HepG2 (cell line): ENCODE results near the gene CUL4A. TPM values are rescaled to one million over a fixed set of nuclear protein-coding genes. Genes with fewer than 3 reads are reported as not detected.
A peak's percentile ranks its signal among the peaks of the same experiment; 100 is the strongest.

Source experiments
- AHR ChIP-seq: IDR thresholded peaks from 2 replicates; pipeline ENCODE4 v1.6.1; 2018; ENCODE audit warnings: missing genetic modification reagents, missing compliant biosample characterization
- ARID2 ChIP-seq: sonication (generic); formaldehyde crosslinking; IDR thresholded peaks from 2 replicates; pipeline ENCODE4 v1.8.1; 2022; ENCODE audit warnings: mild to moderate bottlenecking, missing genetic modification reagents, borderline replicate concordance
- CBX2 ChIP-seq, 2 experiments: fragments of 200-600 bp in 1 of 2; sonication (generic); formaldehyde crosslinking in 1 of 2; IDR thresholded peaks; 2 replicates each; pipeline versions ENCODE4 v1.7.0 to v1.8.1; 2018 to 2022; ENCODE audit warnings: low read depth in 2 of 2, low read length in 1 of 2, mild to moderate bottlenecking in 1 of 2, missing genetic modification reagents in 1 of 2
- CCDC6 ChIP-seq: sonication (generic); formaldehyde crosslinking; IDR thresholded peaks from 2 replicates; pipeline ENCODE4 v1.8.1; 2022; ENCODE audit warnings: mild to moderate bottlenecking, missing genetic modification reagents, moderate library complexity
- CHCHD3 ChIP-seq: sonication (generic); formaldehyde crosslinking; IDR thresholded peaks from 2 replicates; pipeline ENCODE4 v1.8.0; 2022; ENCODE audit warnings: mild to moderate bottlenecking, missing genetic modification reagents, moderate library complexity
- GPBP1L1 ChIP-seq: sonication (generic); formaldehyde crosslinking; IDR thresholded peaks from 2 replicates; pipeline ENCODE4 v1.5.0; 2020; ENCODE audit warnings: mild to moderate bottlenecking, missing genetic modification reagents
- KDM5A ChIP-seq: fragments of 200-600 bp; sonication (generic); IDR thresholded peaks from 2 replicates; pipeline ENCODE4 v1.7.0; 2018; ENCODE audit warnings: antibody characterized with exemption, mild to moderate bottlenecking, low read length, borderline replicate concordance
- RELA ChIP-seq: sonication (generic); formaldehyde crosslinking; IDR thresholded peaks from 2 replicates; pipeline ENCODE4 v1.4.0; 2020; ENCODE audit warnings: missing genetic modification reagents
- SKI ChIP-seq: fragments of 450-650 bp; IDR thresholded peaks from one replicate; pipeline ENCODE4 v1.6.1; 2018; ENCODE audit warnings: mild to moderate bottlenecking; ENCODE audit not compliant: partially characterized antibody
- TBX2 ChIP-seq: sonication (generic); formaldehyde crosslinking; IDR thresholded peaks from 2 replicates; pipeline ENCODE4 v1.5.0; 2020; ENCODE audit warnings: missing genetic modification reagents, mild to moderate bottlenecking, borderline replicate concordance
- WIZ ChIP-seq: sonication (generic); formaldehyde crosslinking; IDR thresholded peaks from 2 replicates; pipeline ENCODE4 v1.5.1; 2020; ENCODE audit warnings: mild to moderate bottlenecking, missing genetic modification reagents
- ZFP36L1 ChIP-seq: sonication (generic); formaldehyde crosslinking; IDR thresholded peaks from 2 replicates; pipeline ENCODE4 v1.8.0; 2022; ENCODE audit warnings: mild to moderate bottlenecking, missing genetic modification reagents, moderate library complexity
- ZGPAT ChIP-seq: IDR thresholded peaks from 2 replicates; pipeline ENCODE4 v1.6.1; 2016; ENCODE audit warnings: mild to moderate bottlenecking
- ZNF207 ChIP-seq: fragments of 450-650 bp; IDR thresholded peaks from 2 replicates; pipeline ENCODE4 v1.6.1; 2016; ENCODE audit warnings: antibody characterized with exemption, borderline replicate concordance
- ZNF317 ChIP-seq: sonication (generic); formaldehyde crosslinking; IDR thresholded peaks from 2 replicates; pipeline ENCODE4 v1.5.0; 2020; ENCODE audit warnings: mild to moderate bottlenecking, missing genetic modification reagents
- ZNF33B ChIP-seq: sonication (generic); formaldehyde crosslinking; IDR thresholded peaks from 2 replicates; pipeline ENCODE4 v1.5.1; 2020; ENCODE audit warnings: mild to moderate bottlenecking, missing genetic modification reagents
- ZNF543 ChIP-seq: sonication (generic); formaldehyde crosslinking; IDR thresholded peaks from 2 replicates; pipeline ENCODE4 v1.4.0; 2020; ENCODE audit warnings: mild to moderate bottlenecking, missing genetic modification reagents
- polyA plus RNA-seq, 8 experiments: library from polyadenylated mRNA; depleted of rRNA in 3 of 8; stranded (reverse) in 7 of 8; unstranded in 1 of 8; fragments of >200 nt; fragmentation: Illumina TruSeq in 4 of 8; extraction: Trizol in 4 of 8; gene quantifications; 2 replicates each; pipeline versions ENCODE4 v1.2.1 to v1.2.3, GENCODE V29; 2011 to 2016; ENCODE audit warnings: low read depth in 4 of 8, missing spikeins in 1 of 8, mixed read lengths in 1 of 8; ENCODE audit not compliant: insufficient read depth in 1 of 8
- total RNA-seq, 5 experiments: library from RNA; depleted of rRNA; stranded (reverse); fragments of >200 nt; fragmentation: Illumina TruSeq; extraction: Trizol; gene quantifications; 2 replicates each; pipeline ENCODE4 v1.2.3, GENCODE V29; 2016; ENCODE audit warnings: low read depth in 1 of 5
- TF ChIP-seq, protein P1 (sequence below): IDR thresholded peaks from 2 replicates; pipeline ENCODE4 v1.6.1; 2016; ENCODE audit warnings: missing biosample characterization, missing genetic modification reagents, low read depth
- TF ChIP-seq, protein P2 (sequence below): sonication (generic); formaldehyde crosslinking; IDR thresholded peaks from 2 replicates; pipeline ENCODE4 v1.8.1; 2022; ENCODE audit warnings: low read depth, mild to moderate bottlenecking, missing genetic modification reagents
- TF ChIP-seq, protein P3 (sequence below): sonication (generic); formaldehyde crosslinking; IDR thresholded peaks from 2 replicates; pipeline ENCODE4 v1.4.0; 2020; ENCODE audit warnings: missing genetic modification reagents

The CUL4A gene
- total and polyA plus RNA-seq, 2 of the 13 experiments (the other 11 are each of a cell fraction or from before 2014, with no cell fraction given): 51.2 to 75.3 TPM

DNA sequence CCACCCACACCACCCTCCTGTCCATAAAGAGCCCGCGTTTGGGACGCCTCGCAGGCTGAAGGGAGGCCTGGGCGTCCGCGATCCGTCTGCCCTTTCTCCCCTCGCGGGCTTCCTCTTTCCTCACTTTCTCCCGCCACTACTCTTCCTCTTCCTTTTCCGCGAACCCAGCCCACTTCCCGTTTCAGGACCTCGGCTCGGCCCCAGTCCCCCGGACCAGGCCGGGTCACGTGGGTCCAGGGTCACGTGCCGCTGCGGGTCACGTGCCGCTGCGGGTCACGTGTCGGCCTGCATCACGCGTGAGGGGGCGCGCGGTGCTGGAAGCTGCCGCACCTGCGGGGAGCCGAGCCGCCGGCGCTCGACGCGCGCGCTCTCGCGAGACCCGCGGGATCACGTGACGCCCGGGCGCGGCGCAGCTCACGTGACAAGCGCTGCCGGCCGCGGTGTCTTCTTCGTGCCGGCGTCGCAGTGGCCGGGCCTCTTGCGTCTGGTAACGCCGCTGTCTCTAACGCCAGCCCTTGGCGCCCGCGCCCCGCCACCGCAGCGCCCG is 87.5 kb downstream of the CUL4A start, which contains the start of gene LAMP1 (continued):
- TF ChIP-seq, protein P1, sequence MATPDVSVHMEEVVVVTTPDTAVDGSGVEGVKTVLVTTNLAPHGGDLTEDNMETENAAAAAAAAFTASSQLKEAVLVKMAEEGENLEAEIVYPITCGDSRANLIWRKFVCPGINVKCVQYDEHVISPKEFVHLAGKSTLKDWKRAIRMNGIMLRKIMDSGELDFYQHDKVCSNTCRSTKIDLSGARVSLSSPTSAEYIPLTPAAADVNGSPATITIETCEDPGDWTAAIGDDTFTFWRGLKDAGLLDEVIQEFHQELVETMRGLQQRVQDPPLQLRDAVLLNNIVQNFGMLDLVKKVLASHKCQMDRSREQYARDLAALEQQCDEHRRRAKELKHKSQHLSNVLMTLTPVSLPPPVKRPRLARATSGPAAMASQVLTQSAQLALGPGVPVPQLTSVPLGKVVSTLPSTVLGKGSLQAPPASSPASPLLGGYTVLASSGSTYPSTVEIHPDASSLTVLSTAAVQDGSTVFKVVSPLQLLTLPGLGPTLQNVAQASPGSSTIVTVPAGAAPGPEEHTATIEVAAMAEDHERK: peak; percentile 78
- TF ChIP-seq GPBP1L1 (CRISPR knock-in tag) (no peak), KDM5A (peak; percentile 100), ARID2 (0 out of 2 replicates have a peak, but pooled peaks have one; percentile 14), TBX2 (CRISPR knock-in tag) (peak; percentile 91), SKI (no peak), RELA (peak; percentile 95), ZNF543 (CRISPR knock-in tag) (peak; percentile 94; the same call in 1 of the 2 replicates), CCDC6 (peak; percentile 99), ZFP36L1 (peak; percentile 66; the same call in 1 of the 2 replicates), WIZ (CRISPR knock-in tag) (no peak; the same call in 1 of the 2 replicates), ZNF207 (no peak; the same call in 1 of the 2 replicates), ZNF33B (CRISPR knock-in tag) (peak; percentile 96; the same call in 1 of the 2 replicates), ZGPAT (peak; percentile 98), ZNF317 (CRISPR knock-in tag) (0 out of 2 replicates have a peak, but pooled peaks have one; percentile 74), AHR (CRISPR knock-in tag) (peak; percentile 98), CBX2 (IDR thresholded peaks at IDR 0.05; ENCODE audit: low read depth, low read length) (no peak), CBX2 (CRISPR knock-in tag; IDR thresholded peaks at IDR 0.05; ENCODE audit: low read depth) (no peak), CHCHD3 (peak; percentile 98)
- TF ChIP-seq, protein P2, sequence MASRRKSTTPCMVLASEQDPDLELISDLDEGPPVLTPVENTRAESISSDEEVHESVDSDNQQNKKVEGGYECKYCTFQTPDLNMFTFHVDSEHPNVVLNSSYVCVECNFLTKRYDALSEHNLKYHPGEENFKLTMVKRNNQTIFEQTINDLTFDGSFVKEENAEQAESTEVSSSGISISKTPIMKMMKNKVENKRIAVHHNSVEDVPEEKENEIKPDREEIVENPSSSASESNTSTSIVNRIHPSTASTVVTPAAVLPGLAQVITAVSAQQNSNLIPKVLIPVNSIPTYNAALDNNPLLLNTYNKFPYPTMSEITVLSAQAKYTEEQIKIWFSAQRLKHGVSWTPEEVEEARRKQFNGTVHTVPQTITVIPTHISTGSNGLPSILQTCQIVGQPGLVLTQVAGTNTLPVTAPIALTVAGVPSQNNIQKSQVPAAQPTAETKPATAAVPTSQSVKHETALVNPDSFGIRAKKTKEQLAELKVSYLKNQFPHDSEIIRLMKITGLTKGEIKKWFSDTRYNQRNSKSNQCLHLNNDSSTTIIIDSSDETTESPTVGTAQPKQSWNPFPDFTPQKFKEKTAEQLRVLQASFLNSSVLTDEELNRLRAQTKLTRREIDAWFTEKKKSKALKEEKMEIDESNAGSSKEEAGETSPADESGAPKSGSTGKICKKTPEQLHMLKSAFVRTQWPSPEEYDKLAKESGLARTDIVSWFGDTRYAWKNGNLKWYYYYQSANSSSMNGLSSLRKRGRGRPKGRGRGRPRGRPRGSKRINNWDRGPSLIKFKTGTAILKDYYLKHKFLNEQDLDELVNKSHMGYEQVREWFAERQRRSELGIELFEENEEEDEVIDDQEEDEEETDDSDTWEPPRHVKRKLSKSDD (CRISPR knock-in tag): peak; percentile 98
- TF ChIP-seq, protein P3, sequence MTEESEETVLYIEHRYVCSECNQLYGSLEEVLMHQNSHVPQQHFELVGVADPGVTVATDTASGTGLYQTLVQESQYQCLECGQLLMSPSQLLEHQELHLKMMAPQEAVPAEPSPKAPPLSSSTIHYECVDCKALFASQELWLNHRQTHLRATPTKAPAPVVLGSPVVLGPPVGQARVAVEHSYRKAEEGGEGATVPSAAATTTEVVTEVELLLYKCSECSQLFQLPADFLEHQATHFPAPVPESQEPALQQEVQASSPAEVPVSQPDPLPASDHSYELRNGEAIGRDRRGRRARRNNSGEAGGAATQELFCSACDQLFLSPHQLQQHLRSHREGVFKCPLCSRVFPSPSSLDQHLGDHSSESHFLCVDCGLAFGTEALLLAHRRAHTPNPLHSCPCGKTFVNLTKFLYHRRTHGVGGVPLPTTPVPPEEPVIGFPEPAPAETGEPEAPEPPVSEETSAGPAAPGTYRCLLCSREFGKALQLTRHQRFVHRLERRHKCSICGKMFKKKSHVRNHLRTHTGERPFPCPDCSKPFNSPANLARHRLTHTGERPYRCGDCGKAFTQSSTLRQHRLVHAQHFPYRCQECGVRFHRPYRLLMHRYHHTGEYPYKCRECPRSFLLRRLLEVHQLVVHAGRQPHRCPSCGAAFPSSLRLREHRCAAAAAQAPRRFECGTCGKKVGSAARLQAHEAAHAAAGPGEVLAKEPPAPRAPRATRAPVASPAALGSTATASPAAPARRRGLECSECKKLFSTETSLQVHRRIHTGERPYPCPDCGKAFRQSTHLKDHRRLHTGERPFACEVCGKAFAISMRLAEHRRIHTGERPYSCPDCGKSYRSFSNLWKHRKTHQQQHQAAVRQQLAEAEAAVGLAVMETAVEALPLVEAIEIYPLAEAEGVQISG (CRISPR knock-in tag): peak; percentile 96
